HG02610 (cell line): Measurements from ENCODE around the gene FNDC3B.

ENCODE experiments used
- ATAC-seq: cut with Tn5 transposase; IDR thresholded peaks from one replicate; pipeline ENCODE4 v1.9.1; 2021; ENCODE audit warnings: mild to moderate bottlenecking, moderate library complexity; ENCODE audit not compliant: unreplicated experiment

The FNDC3B gene

GRCh38 chr3:172410702-172411477, 371.5 kb downstream of the FNDC3B start:
- ATAC-seq, result no peak

GRCh38 chr3:172411478-172411947, 372.1 kb downstream of the FNDC3B start:
- no peak for ATAC-seq

GRCh38 chr3:172415323-172415722, 375.9 kb downstream of the FNDC3B start:
- no peak for ATAC-seq

GRCh38 chr3:172437713-172438112, 398.3 kb downstream of the FNDC3B start:
- no peak for ATAC-seq

GRCh38 chr3:172438186-172438585, 398.8 kb downstream of the FNDC3B start:
- no peak for ATAC-seq

- no peak for ATAC-seq
These were observed 402.2 kb downstream of the FNDC3B start for GRCh38 chr3:172441581-172441980.

GRCh38 chr3:172442606-172443005, 403.2 kb downstream of the FNDC3B start:
- ATAC-seq, result no peak

- ATAC-seq, result no peak
These were observed 405.4 kb downstream of the FNDC3B start for GRCh38 chr3:172444821-172445220.

GRCh38 chr3:172446198-172446597, 406.8 kb downstream of the FNDC3B start:
- ATAC-seq, result no peak

GRCh38 chr3:172447611-172448579, 408.5 kb downstream of the FNDC3B start, which contains the start of gene GHSR:
Gene GHSR (minus strand): TSS chr3:172448456. CDS start chr3:172448413, 43 bp downstream.
- no peak for ATAC-seq

- no peak for ATAC-seq
These were observed 409.5 kb downstream of the FNDC3B start for GRCh38 chr3:172448661-172449465.

- ATAC-seq, result no peak
These were observed 410.2 kb downstream of the FNDC3B start for GRCh38 chr3:172449466-172450149.
